Endothelial cell of umbilical vein (primary cell): ENCODE data around the gene CACNA1F. TPM values are rescaled to one million over a fixed set of nuclear protein-coding genes. Genes with fewer than 3 reads are reported as not detected.

Experiments
- BruUV-seq: library from RNA; stranded (reverse); fragments of 400-500 nt; replicated peaks from 2 replicates; lab custom pipeline; 2021; lab: Mats Ljungman, UMichigan
- CTCF ChIA-PET: fragments of 300-600, 350-600 bp; sonication (Branson Sonifier 250); formaldehyde crosslinking; loops from one replicate; lab custom pipeline; 2021; ENCODE audit warnings: antibody characterized with exemption, inconsistent platforms; lab: Charles Lee
- POLR2A ChIA-PET: fragments of 300-600, 350-600 bp; sonication (Branson Sonifier 250); formaldehyde crosslinking; loops from one replicate; lab custom pipeline; 2021; ENCODE audit warnings: antibody characterized with exemption, inconsistent platforms; lab: Charles Lee
- DNase-seq: peaks from one replicate; pipeline ENCODE4 v3.0.0-alpha.2; 2011; ENCODE audit warnings: low read depth, low spot score
- FAIRE-seq: peaks from 2 replicates; lab custom pipeline; 2011; peaks lifted over from hg19 to GRCh38; lab: Jason Lieb, UNC
- H2AFZ ChIP-seq: 2 replicates; pipeline ENCODE4 v1.6.0; 2012; ENCODE audit warnings: low read depth, low read length, control low read depth, inconsistent platforms
- H3K27ac ChIP-seq: 2 replicates; pipeline ENCODE4 v1.5.1; 2011; ENCODE audit warnings: low read depth, mild to moderate bottlenecking, control low read depth, low read length, moderate library complexity; ENCODE audit not compliant: insufficient read depth
- H3K27me3 ChIP-seq, 2 experiments: 2 replicates each; pipeline versions ENCODE4 v1.6.0 to v1.6.1; 2011; ENCODE audit warnings: low read length in 2 of 2, mixed read lengths in 1 of 2; ENCODE audit not compliant: control insufficient read depth in 2 of 2, insufficient read depth in 2 of 2
- H3K36me3 ChIP-seq, 2 experiments: 2 replicates in 1 of 2; 3 replicates in 1 of 2; pipeline ENCODE4 v1.5.1; 2011; ENCODE audit warnings: low read length in 2 of 2, mild to moderate bottlenecking in 1 of 2, moderate library complexity in 1 of 2; ENCODE audit not compliant: control insufficient read depth in 2 of 2, insufficient read depth in 2 of 2; ENCODE audit errors: extremely low read depth in 1 of 2
- H3K4me1 ChIP-seq: 3 replicates; pipeline ENCODE4 v1.5.1; 2011; ENCODE audit warnings: mild to moderate bottlenecking, low read length; ENCODE audit not compliant: control insufficient read depth, insufficient read depth; ENCODE audit errors: extremely low read depth
- H3K4me2 ChIP-seq: 2 replicates; pipeline ENCODE4 v1.6.1; 2011; ENCODE audit warnings: low read length, control low read depth, mixed read lengths; ENCODE audit not compliant: insufficient read depth
- H3K4me3 ChIP-seq, 3 experiments: fragments of 200-600 bp in 1 of 3; sonication (generic), shearing (Covaris generic) in 1 of 3; replicated peaks in 1 of 3; 2 replicates each; pipeline ENCODE4 v1.5.1; 2011 to 2016; ENCODE audit warnings: control low read depth in 3 of 3, low read length in 3 of 3, mild to moderate bottlenecking in 2 of 3, inconsistent platforms in 1 of 3, low read depth in 1 of 3, moderate library complexity in 1 of 3; ENCODE audit not compliant: insufficient read depth in 1 of 3
- H3K79me2 ChIP-seq: 2 replicates; pipeline ENCODE4 v1.6.0; 2012; ENCODE audit warnings: low read length, inconsistent platforms; ENCODE audit not compliant: control insufficient read depth, insufficient read depth
- H3K9ac ChIP-seq: replicated peaks from 2 replicates; pipeline ENCODE3; 2011; ENCODE audit warnings: low read length, control low read depth; ENCODE audit not compliant: insufficient read depth; ENCODE audit errors: extremely low read depth
- H3K9me1 ChIP-seq: replicated peaks from 3 replicates; pipeline ENCODE4 v1.6.0; 2011; ENCODE audit warnings: mild to moderate bottlenecking, low read length; ENCODE audit not compliant: control insufficient read depth, insufficient read depth; ENCODE audit errors: extremely low read depth
- H3K9me3 ChIP-seq: replicated peaks from 2 replicates; pipeline ENCODE4 v1.5.1; 2012; ENCODE audit warnings: low read length, inconsistent platforms; ENCODE audit not compliant: control insufficient read depth, insufficient read depth
- H4K20me1 ChIP-seq: replicated peaks from 2 replicates; pipeline ENCODE3; 2011; ENCODE audit warnings: mild to moderate bottlenecking, low read length; ENCODE audit not compliant: control insufficient read depth, insufficient read depth; ENCODE audit errors: extremely low read depth
- CTCF ChIP-seq, 2 donors: IDR thresholded peaks; 1 replicate in 1 of 2; 2 replicates in 1 of 2; pipeline ENCODE4 v1.5.1; 2011; ENCODE audit warnings: low read length in 2 of 2, mild to moderate bottlenecking in 2 of 2, moderate library complexity in 2 of 2, control low read depth in 1 of 2, inconsistent platforms in 1 of 2, low read depth in 1 of 2; ENCODE audit not compliant: insufficient read depth in 1 of 2; ENCODE audit errors: extremely low read depth in 1 of 2
- EZH2 ChIP-seq: IDR thresholded peaks from 2 replicates; pipeline ENCODE4 v1.6.1; 2012; ENCODE audit warnings: borderline replicate concordance, low read depth, mild to moderate bottlenecking, moderate library complexity, low read length, inconsistent platforms; ENCODE audit not compliant: severe bottlenecking
- FOS ChIP-seq: IDR thresholded peaks from 2 replicates; pipeline ENCODE4 v1.6.1; 2011; ENCODE audit warnings: mild to moderate bottlenecking, low read length, moderate library complexity, borderline replicate concordance; ENCODE audit not compliant: insufficient read depth
- GATA2 ChIP-seq: IDR thresholded peaks from 2 replicates; pipeline ENCODE4 v1.7.0; 2011; ENCODE audit warnings: low read depth, mild to moderate bottlenecking, moderate library complexity, mixed read lengths, low read length; ENCODE audit not compliant: insufficient read length, insufficient read depth
- JUN ChIP-seq: IDR thresholded peaks from 2 replicates; pipeline ENCODE4 v1.6.1; 2011; ENCODE audit warnings: borderline replicate concordance, low read depth; ENCODE audit not compliant: insufficient read length, insufficient read depth
- MAX ChIP-seq: IDR thresholded peaks from 2 replicates; pipeline ENCODE4 v1.6.1; 2011; ENCODE audit not compliant: insufficient read depth, insufficient read length
- MYC ChIP-seq: IDR thresholded peaks from one replicate; pipeline ENCODE4 v1.6.1; 2011; ENCODE audit warnings: mild to moderate bottlenecking, low read depth, low read length
- POLR2A ChIP-seq: IDR thresholded peaks from 2 replicates; pipeline ENCODE4 v1.6.1; 2012; ENCODE audit warnings: low read depth, mild to moderate bottlenecking, control low read depth, low read length
- POLR2AphosphoS5 ChIP-seq: IDR thresholded peaks from 2 replicates; pipeline ENCODE4 v1.6.1; 2012; ENCODE audit warnings: low read depth, mild to moderate bottlenecking, control low read depth, low read length, moderate library complexity; ENCODE audit not compliant: insufficient read depth
- dilution Hi-C: fragments of 300-500 bp; cut with MboI; formaldehyde crosslinking; loops from one replicate; pipeline ENCODE4 v1.15.0; 2019; ENCODE audit warnings: low sequenced_read_pairs; ENCODE audit not compliant: extremely low pct_ligation_motif_present
- intact Hi-C: fragments of 100-400 bp; cut with micrococcal nuclease; formaldehyde crosslinking; loops from one replicate; pipeline ENCODE4 v1.10.0; 2022
- polyA plus RNA-seq, 4 experiments: library from polyadenylated mRNA; depleted of rRNA in 3 of 4; stranded (reverse) in 3 of 4; unstranded in 1 of 4; fragments of >200 nt; gene quantifications; 2 replicates each; pipeline versions ENCODE4 v1.2.1 to v1.2.3, GENCODE V29; 2011 to 2012; ENCODE audit warnings: missing spikeins in 1 of 4
- total RNA-seq: library from RNA; stranded (reverse); gene quantifications from 2 replicates; pipeline ENCODE4 v1.2.3, GENCODE V29; 2021

The CACNA1F gene
- total and polyA plus RNA-seq, 2 donors (not counting 3 experiments of a cell fraction or from before 2014, with no cell fraction given), result not detected

- FAIRE-seq (no peak), DNase-seq (no peak)
- intact Hi-C loops (no loop called here), dilution Hi-C loops (no loop called here)
- BruUV-seq, result no TSS peak
- no peaks in the 10 kb centered on the region for H3K4me1 ChIP-seq
- TF ChIP-seq CTCF (IDR thresholded peaks at IDR 0.05; ENCODE audit: extremely low read depth in 1 of 2, insufficient read depth in 1 of 2, low read depth in 1 of 2, low read length in 2 of 2) (no peak), GATA2 (no peak), MAX (no peak), EZH2 (no peak), JUN (no peak), FOS (no peak), POLR2AphosphoS5 (no peak), POLR2A (no peak), MYC (no peak)
- H3K9me3 ChIP-seq, result no peaks in the 10 kb centered on the region
- H3K27ac ChIP-seq, result no peak overlapping the region
- peaks cover 17% of the 10 kb centered on the region for H3K79me2 ChIP-seq
- no peak overlapping the region for H3K4me3 ChIP-seq
- no peak overlapping the region for H2AFZ ChIP-seq
- H3K9ac ChIP-seq, result no peak overlapping the region
- no peaks in the 10 kb centered on the region for H3K27me3 ChIP-seq
- ChIA-PET CTCF (no interaction called here), POLR2A (no interaction called here)
- H4K20me1 ChIP-seq, result no peaks in the 10 kb centered on the region
- no peak overlapping the region for H3K4me2 ChIP-seq
- no peaks in the 10 kb centered on the region for H3K9me1 ChIP-seq
- H3K36me3 ChIP-seq, result no peaks in the 10 kb centered on the region
These were observed 39.3 kb upstream of the CACNA1F start for GRCh38 chrX:49272421-49272820.
